CD4-positive, alpha-beta T cell treated with Interleukin-10 for 1 hour (primary cell): ENCODE data around the gene CARMIL1.

Experiments
- DNase-seq: peaks from one replicate; pipeline ENCODE4 v3.0.0-alpha.2; 2020

The CARMIL1 gene

GRCh38 chr6:25630508-25631278, 351.5 kb downstream of the CARMIL1 start:
- no peak for DNase-seq

GRCh38 chr6:25635886-25636317, 356.7 kb downstream of the CARMIL1 start:
- DNase-seq, result no peak

GRCh38 chr6:25637211-25637610, 358.0 kb downstream of the CARMIL1 start:
- DNase-seq, result no peak

- no peak for DNase-seq
These were observed 358.8 kb downstream of the CARMIL1 start for GRCh38 chr6:25637960-25638434.

- DNase-seq, result no peak
These were observed 360.5 kb downstream of the CARMIL1 start for GRCh38 chr6:25639653-25640052.

GRCh38 chr6:25640446-25640845, 361.3 kb downstream of the CARMIL1 start:
- no peak for DNase-seq

- no peak for DNase-seq
These were observed 361.7 kb downstream of the CARMIL1 start for GRCh38 chr6:25640891-25641290.

- no peak for DNase-seq
These were observed 362.2 kb downstream of the CARMIL1 start for GRCh38 chr6:25641377-25641776.

- DNase-seq, result no peak
These were observed 362.9 kb downstream of the CARMIL1 start for GRCh38 chr6:25641940-25642666.

- no peak for DNase-seq
These were observed 363.6 kb downstream of the CARMIL1 start for GRCh38 chr6:25642667-25643328.

- DNase-seq, result no peak
These were observed 366.7 kb downstream of the CARMIL1 start for GRCh38 chr6:25645916-25646315.

- no peak for DNase-seq
These were observed 370.4 kb downstream of the CARMIL1 start for GRCh38 chr6:25649611-25650010.

- peak; percentile 2 for DNase-seq
These were observed 372.9 kb downstream of the CARMIL1 start, which contains the start of gene SCGN for GRCh38 chr6:25652007-25652515. Gene SCGN, plus strand, starts transcription at chr6:25652215. Its CDS starts 189 bp downstream, at chr6:25652404.

GRCh38 chr6:25655723-25656122, 376.5 kb downstream of the CARMIL1 start:
- DNase-seq, result no peak

- no peak for DNase-seq
These were observed 380.6 kb downstream of the CARMIL1 start for GRCh38 chr6:25659633-25660368.

- DNase-seq, result no peak
These were observed 381.3 kb downstream of the CARMIL1 start for GRCh38 chr6:25660512-25660911.

- no peak for DNase-seq
These were observed 382.1 kb downstream of the CARMIL1 start for GRCh38 chr6:25661129-25661779.

- no peak for DNase-seq
These were observed 386.3 kb downstream of the CARMIL1 start for GRCh38 chr6:25665455-25665854.

- no peak for DNase-seq
These were observed 390.2 kb downstream of the CARMIL1 start for GRCh38 chr6:25669413-25669812.
